Muscle of back (tissue), 11 donors: ENCODE data around the gene RNPEPL1. TPM values are rescaled to one million over a fixed set of nuclear protein-coding genes. Genes with fewer than 3 reads are reported as not detected.

Experiments
- DNase-seq, 3 donors: peaks; one replicate each; pipeline versions ENCODE4 v3.0.0 to v3.0.0-alpha.2; 2013
- polyA plus RNA-seq, 10 donors: library from polyadenylated mRNA; unstranded; fragments of 120-200 nt; gene quantifications; one replicate each; pipeline ENCODE4 v1.2.1, GENCODE V29; 2013; ENCODE audit not compliant: insufficient read length in 10 of 10

The RNPEPL1 gene
- polyA plus RNA-seq, 10 donors, result 23.6 to 35.6 (median 26.6) TPM

GRCh38 chr2:240563951-240564560 lies 4.2 kb upstream of the RNPEPL1 start:
- no peak for DNase-seq

- no peak for DNase-seq
Observed at GRCh38 chr2:240564561-240565332, 3.5 kb upstream of the RNPEPL1 start.

- peak in 1 of 3 donors; percentile 57 for DNase-seq
Observed at GRCh38 chr2:240565333-240566202, 2.7 kb upstream of the RNPEPL1 start.

- DNase-seq, result peak; percentile 70 to 84 (median 80)
Observed at GRCh38 chr2:240566203-240567136, 1.8 kb upstream of the RNPEPL1 start.

DNA sequence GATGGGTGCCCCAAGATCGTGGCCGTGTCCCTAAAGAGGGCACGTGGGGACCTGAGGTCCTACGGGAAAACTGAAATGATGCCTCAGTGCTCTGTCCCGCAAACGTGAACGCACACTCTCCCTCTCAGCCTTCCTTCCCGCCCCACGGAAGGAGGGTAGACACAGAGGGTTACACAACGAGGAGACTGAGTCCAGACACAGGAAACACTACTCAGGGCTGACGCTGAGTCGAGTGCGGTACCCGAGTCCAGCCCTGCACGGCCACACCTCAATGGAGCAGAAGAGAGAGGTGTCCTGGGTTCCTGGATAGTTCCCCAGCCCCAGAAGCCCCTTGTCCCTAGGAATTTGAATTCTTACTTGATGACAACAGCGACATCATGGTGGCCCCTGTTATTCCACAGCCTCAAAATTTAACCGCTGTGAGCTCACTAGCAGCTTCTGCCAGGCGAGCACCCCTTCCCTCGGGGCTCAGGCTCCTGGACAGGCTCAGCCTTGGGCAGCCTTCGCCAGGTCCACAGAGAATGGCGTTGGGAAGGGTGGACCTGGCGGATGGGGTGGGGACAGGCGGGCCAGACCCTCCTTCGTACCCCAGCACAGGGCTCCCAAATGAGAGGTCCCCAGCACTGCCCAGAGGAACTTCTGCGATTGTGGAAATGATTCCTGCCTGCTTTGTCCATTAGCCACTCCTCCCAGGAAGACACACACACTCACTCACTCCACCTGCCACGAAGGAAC lies 980 bp upstream of the RNPEPL1 start:
- peak in 1 of 3 donors; percentile 35 for DNase-seq

DNA sequence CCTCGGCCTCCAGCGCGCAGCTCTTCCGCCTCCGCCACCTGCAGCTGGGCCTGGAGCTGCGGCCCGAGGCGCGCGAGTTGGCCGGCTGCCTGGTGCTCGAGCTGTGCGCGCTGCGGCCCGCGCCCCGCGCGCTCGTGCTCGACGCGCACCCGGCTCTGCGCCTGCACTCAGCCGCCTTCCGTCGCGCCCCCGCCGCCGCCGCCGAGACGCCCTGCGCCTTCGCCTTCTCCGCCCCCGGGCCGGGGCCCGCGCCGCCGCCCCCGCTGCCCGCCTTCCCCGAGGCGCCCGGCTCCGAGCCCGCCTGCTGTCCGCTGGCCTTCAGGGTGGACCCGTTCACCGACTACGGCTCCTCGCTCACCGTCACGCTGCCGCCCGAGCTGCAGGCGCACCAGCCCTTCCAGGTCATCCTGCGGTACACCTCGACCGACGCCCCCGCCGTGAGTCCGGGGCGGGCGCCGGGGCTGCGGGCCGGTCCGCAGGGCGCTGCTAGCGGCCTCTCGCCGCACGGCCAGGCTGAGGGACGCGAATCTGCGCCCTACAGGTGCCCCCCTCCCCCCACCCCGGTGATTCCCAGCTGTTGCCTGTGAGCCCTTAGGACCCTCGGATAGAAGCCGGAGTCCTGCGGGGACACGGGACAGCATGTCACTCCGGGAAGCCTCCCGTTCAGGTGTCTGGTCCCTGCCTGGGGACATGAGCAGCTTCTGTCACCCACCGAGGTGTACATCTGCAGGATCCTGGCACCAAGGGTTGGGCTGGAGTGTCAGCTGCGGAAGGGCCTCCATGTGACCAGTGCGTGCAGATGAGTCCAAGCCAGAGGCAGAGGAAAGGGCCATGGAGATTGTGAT lies 616 bp downstream of the RNPEPL1 start:
- peak; percentile 56 to 87 (median 86) for DNase-seq

GRCh38 chr2:240569523-240569997 lies 1.3 kb downstream of the RNPEPL1 start:
- DNase-seq, result no peak

GRCh38 chr2:240569998-240570530 lies 1.8 kb downstream of the RNPEPL1 start:
- DNase-seq, result no peak

DNA sequence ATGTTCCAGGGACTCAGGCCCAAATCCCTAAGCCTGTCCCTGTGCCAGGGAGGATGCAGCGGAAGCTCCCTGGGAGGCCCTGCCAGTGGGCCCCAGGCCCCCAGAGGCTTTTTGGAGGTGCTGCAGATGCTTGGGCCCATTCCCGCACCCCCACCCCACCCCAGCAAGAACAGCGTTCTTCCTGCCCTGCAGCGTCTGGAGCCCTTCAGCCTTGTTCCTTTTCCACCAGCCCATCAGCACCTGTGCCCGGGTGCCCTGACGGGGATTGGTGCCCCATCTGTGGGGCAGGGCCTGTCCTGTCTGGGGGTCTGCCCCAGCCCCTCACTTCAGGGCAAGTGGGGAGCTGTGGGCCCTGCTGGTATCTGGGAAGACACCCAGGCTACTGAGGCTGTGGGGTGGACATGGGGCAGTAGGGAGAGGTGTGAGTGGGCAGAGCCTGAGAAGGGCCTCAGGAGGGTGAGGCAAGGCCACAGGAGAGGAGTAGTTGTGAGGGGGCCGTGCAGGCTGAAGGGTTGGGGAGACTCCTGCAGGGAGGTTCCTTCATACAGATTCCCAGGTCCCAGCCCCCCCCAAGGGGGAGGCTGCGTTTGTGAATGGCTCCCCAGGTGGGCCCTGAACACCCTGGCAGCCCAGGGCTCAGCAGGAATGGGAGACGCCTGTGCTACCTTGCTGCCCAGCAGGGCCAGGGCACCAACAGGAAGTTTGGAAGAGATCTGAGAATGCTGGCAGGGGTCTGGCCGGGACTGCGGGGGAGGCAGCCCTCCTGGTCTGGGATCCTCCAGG lies 2.4 kb downstream of the RNPEPL1 start:
- DNase-seq, result no peak

DNA sequence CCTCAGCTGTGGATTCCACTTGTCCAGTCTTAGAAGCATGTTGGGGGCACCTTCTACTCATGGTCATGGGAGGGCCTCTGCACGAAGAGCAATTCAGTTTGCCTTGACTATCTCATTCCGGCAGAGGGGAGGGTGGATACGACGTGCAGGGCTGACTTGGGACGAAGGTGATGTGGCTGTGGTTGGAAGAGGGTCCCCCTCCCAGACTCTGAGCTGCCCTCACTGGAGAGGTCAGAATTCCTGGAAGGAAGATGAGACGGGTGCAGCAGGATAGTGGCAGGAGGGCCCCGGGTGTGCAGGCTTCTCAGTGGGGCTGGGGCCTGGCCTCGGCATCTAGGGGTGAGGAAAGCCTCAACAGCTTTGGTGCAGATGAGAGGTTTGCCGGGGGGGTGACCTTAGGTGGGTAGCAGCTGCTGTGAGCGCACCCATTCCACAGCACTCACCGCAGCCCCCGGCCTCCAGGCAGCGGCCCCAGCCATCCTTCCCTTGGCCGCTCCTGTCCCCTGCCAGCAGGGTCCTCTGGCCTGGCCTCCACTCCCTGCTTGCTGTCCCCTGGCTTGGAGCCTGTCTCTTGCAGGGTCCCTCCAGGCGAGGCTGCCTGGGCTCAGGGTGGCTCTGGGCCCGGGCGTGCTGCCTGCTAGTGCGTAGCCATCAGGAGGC lies 3.2 kb downstream of the RNPEPL1 start:
- no peak for DNase-seq

DNA sequence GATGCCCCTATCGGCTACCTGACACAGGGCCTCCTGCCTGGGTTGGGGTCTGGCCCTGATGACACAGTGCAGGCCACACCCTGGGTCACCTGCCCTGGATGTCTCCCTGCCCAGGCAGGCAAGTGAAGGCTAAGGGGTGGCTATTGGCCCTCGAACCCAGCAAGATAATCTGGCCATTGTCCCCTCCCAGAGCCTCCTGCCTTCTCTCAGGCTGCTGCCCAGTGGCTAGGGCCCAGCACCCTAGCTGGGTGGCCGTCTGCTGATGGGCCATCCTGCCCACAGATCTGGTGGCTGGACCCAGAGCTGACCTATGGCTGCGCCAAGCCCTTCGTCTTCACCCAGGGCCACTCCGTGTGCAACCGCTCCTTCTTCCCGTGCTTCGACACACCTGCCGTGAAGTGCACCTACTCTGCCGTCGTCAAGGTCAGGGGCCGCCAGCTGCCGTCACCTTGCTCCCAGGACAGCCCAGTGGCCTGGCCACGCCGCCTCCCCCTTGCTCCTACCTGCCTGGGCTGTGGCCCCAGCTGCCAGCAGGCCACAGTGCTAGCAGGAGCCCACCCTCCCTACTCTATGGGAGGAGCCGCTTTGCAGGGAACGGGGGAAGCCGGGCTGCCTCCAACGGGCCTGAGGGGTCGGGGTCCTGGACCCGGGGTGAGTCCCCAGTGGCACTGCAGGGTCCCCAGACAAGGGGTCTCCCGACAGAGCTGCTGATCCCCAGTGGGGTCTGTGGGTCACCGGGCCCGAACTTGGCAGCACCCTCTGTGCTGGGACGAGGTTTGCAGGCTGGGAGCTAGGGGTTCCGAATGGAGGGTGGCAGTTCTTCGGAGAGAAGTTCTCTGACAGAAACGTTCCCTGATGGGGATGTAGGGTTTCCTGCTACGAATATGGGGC lies 4.1 kb downstream of the RNPEPL1 start:
- no peak for DNase-seq

- no peak for DNase-seq
Observed at GRCh38 chr2:240573071-240573515, 4.8 kb downstream of the RNPEPL1 start.

GRCh38 chr2:240573516-240574385 lies 5.5 kb downstream of the RNPEPL1 start:
- no peak for DNase-seq

- DNase-seq, result no peak
Observed at GRCh38 chr2:240574386-240575100, 6.3 kb downstream of the RNPEPL1 start.
